NCI-H1048 (cell line): ENCODE data around the gene UST.
"Not testable (repeated sequence)": the region's sequence is repeated elsewhere in the genome, so short reads cannot be mapped to it uniquely, and the experiment has no call there.

Source experiments
- DNase-seq: peaks from one replicate; lab custom pipeline; 2025; lab: John Stamatoyannopoulos, UW

UST gene

GRCh38 chr6:148736774-148737412 is 9.9 kb upstream of the UST start:
- DNase-seq, result no peak

GRCh38 chr6:148737806-148738205 is 9.0 kb upstream of the UST start:
- no peak for DNase-seq

- no peak for DNase-seq
Measured at GRCh38 chr6:148738946-148739821, 7.6 kb upstream of the UST start.

GRCh38 chr6:148739822-148740128 is 7.1 kb upstream of the UST start:
- DNase-seq, result no peak

- no peak for DNase-seq
Measured at GRCh38 chr6:148743476-148743875, 3.4 kb upstream of the UST start.

- DNase-seq, result no peak
Measured at GRCh38 chr6:148745926-148746325, 904 bp upstream of the UST start.

GRCh38 chr6:148747145-148747470 is 278 bp downstream of the UST start:
- DNase-seq, result no peak

GRCh38 chr6:148747471-148748165 is 788 bp downstream of the UST start:
- no peak for DNase-seq

- no peak for DNase-seq
Measured at GRCh38 chr6:148749674-148750073, 2.8 kb downstream of the UST start.

- no peak for DNase-seq
Measured at GRCh38 chr6:148750838-148751792, 4.3 kb downstream of the UST start.

- DNase-seq, result no peak
Measured at GRCh38 chr6:148751793-148752170, 5.0 kb downstream of the UST start.

- not testable (repeated sequence) for DNase-seq
Measured at GRCh38 chr6:148755379-148755778, 8.5 kb downstream of the UST start.

GRCh38 chr6:148757944-148758480 is 11.2 kb downstream of the UST start:
- no peak for DNase-seq

- no peak for DNase-seq
Measured at GRCh38 chr6:148758492-148758891, 11.7 kb downstream of the UST start.

- no peak for DNase-seq
Measured at GRCh38 chr6:148760258-148760534, 13.4 kb downstream of the UST start.

GRCh38 chr6:148760568-148761526 is 14.0 kb downstream of the UST start:
- DNase-seq, result no peak

- DNase-seq, result no peak
Measured at GRCh38 chr6:148761527-148762011, 14.7 kb downstream of the UST start.

- DNase-seq, result no peak
Measured at GRCh38 chr6:148762231-148762630, 15.4 kb downstream of the UST start.

- DNase-seq, result not testable (repeated sequence)
Measured at GRCh38 chr6:148764259-148765020, 17.6 kb downstream of the UST start.
